ENCODE measurements around the gene MADD. TPM values are rescaled to one million over a fixed set of nuclear protein-coding genes. Genes with fewer than 3 reads are reported as not detected.

Gene MADD
- total and polyA plus RNA-seq, 11 donors: 22.6 to 60.6 (median 40.2) TPM

- H3K27ac ChIP-seq: peak overlapping the region in 1 of 12 donors; percentile 64
- intact Hi-C loops (cut with DNase I): no loop called here
- H3K36me3 ChIP-seq: peaks cover 0 to 96% (median 61%) of the 10 kb centered on the region in 9 donors
- H3K4me1 ChIP-seq: peaks cover 0 to 12% (median 0%) of the 10 kb centered on the region in 12 donors
- H3K27me3 ChIP-seq: no peaks in the 10 kb centered on the region
- H3K9me3 ChIP-seq: no peaks in the 10 kb centered on the region
- H3K4me3 ChIP-seq: no peak overlapping the region
- TF ChIP-seq POLR2A (IDR thresholded peaks at IDR 0.05) (no peak), CTCF (IDR thresholded peaks at IDR 0.05) (no peak)
- DNase-seq: no peak
- 93 to 96% (median 95%) methylated on average over 7 of the region's 7 CpGs for WGBS, 4 donors
- no peak for ATAC-seq
Measured at GRCh38 chr11:47225552-47226400, 44.2 kb upstream of the MADD start.

GRCh38 chr11:47229161-47229560, 40.8 kb upstream of the MADD start:
- intact Hi-C loops (cut with DNase I): no loop called here
- Histone ChIP-seq H3K36me3 (peaks cover 0 to 80% (median 33%) of the 10 kb centered on the region in 9 donors), H3K4me3 (no peak overlapping the region), H3K4me1 (peaks cover 0 to 12% (median 2%) of the 10 kb centered on the region in 12 donors), H3K9me3 (no peaks in the 10 kb centered on the region), H3K27me3 (no peaks in the 10 kb centered on the region), H3K27ac (no peak overlapping the region)
- WGBS, 4 donors: 91 to 97% (median 96%) methylated on average over 8 of the region's 8 CpGs
- TF ChIP-seq POLR2A (IDR thresholded peaks at IDR 0.05) (no peak), CTCF (IDR thresholded peaks at IDR 0.05) (no peak)
- DNase-seq (peak in 1 of 5 donors; percentile 33), ATAC-seq (no peak)

- peaks cover 0 to 21% (median 9%) of the 10 kb centered on the region in 12 donors for H3K4me1 ChIP-seq
- no peaks in the 10 kb centered on the region for H3K9me3 ChIP-seq
- no peak overlapping the region for H3K4me3 ChIP-seq
- WGBS, 4 donors: 90 to 100% (median 97%) methylated on average over 3 to 4 of the region's 4 CpGs
- no peaks in the 10 kb centered on the region for H3K27me3 ChIP-seq
- intact Hi-C loops (cut with DNase I): loop anchor here in 2 of 10 donors (10.0 kb wide), 1 partner anchor 122 kb away; the partner anchor contains the start of gene MYBPC3 (in 2 of the 2)
- TF ChIP-seq POLR2A (IDR thresholded peaks at IDR 0.05) (no peak), CTCF (IDR thresholded peaks at IDR 0.05) (no peak)
- H3K27ac ChIP-seq: no peak overlapping the region
- H3K36me3 ChIP-seq: peaks cover 0 to 66% (median 4%) of the 10 kb centered on the region in 9 donors
- ATAC-seq (no peak), DNase-seq (peak in 1 of 5 donors; percentile 14)
Measured at GRCh38 chr11:47233051-47233450, 36.9 kb upstream of the MADD start.

GRCh38 chr11:47233989-47234668, 35.8 kb upstream of the MADD start:
- peak overlapping the region in 10 of 12 donors; percentile 6 to 73 (median 37) for H3K27ac ChIP-seq
- no peaks in the 10 kb centered on the region for H3K9me3 ChIP-seq
- ATAC-seq (peak; percentile 34 to 77 (median 69)), DNase-seq (peak; percentile 24 to 54 (median 47))
- peaks cover 0 to 67% (median 6%) of the 10 kb centered on the region in 9 donors for H3K36me3 ChIP-seq
- 43 to 51% (median 45%) methylated on average over 11 of the region's 11 CpGs for WGBS, 4 donors
- TF ChIP-seq CTCF (IDR thresholded peaks at IDR 0.05) (peak in 11 of 12 donors; percentile 19 to 59 (median 36)), POLR2A (IDR thresholded peaks at IDR 0.05) (no peak)
- H3K27me3 ChIP-seq: no peaks in the 10 kb centered on the region
- no peak overlapping the region for H3K4me3 ChIP-seq
- intact Hi-C loops (cut with DNase I): loop anchor here in 3 of 10 donors (1.0 to 10.0 kb wide), 3 partner anchors 25 to 121 kb away; partner anchors contain the start of gene MYBPC3 (in 2 of the 3)
- peaks cover 0 to 32% (median 10%) of the 10 kb centered on the region in 12 donors for H3K4me1 ChIP-seq

Data from heart left ventricle (tissue), 16 donors.